ENCODE results near the gene HRK. TPM values are rescaled to one million over a fixed set of nuclear protein-coding genes. Genes with fewer than 3 reads are reported as not detected.

HRK gene
- total RNA-seq, 1 donor from 2014 or later = not detected

DNA sequence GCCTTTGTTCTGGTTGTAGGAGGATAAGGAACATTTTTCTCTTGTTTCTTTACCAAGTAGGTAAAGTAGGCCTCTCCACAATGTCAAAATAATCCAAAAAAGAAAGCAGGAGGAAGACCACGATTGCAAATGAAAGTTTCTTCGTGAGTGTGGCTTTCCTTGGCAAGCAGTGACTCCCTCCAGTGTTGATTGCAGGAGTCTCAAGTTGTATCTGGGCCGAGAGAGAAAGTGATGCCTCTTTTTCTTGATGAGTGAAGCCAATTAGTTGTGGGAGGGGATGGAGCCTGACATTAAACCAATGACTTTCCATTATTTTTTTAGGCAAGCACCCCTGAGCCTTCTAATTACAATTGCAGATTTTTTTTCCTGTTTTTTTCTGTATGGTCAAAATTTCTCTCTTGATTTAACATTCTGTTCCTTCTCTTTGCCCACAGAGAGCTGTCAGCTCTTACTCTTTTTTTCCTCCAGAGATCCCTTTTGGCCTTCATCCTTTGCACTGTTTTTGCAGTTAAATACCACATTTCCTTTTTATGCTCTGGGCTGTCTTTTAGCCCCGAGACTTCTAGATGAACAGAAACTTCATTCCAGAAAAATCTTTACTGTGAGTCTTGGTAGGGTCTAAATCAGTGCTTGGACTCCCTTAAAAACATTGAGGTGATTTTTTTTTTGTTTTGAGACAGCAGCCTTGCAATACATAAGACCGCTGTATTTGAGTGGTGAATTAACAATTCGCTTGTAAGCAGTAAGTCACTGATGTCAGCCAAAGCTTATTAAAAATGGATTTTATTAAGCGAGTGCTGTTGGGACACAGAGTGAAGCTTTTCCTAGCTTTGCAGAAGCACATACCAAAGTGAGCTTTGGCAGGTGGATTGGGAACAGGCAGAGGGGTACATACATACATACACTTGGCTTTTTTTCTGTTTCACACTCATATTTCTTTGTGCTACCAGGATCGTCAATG lies 45.3 kb upstream of the HRK start:
- no peak for TF ChIP-seq CTCF (IDR thresholded peaks at IDR 0.05)
- H3K36me3 Mint-ChIP-seq (ENCODE audit: unreplicated experiment) = peaks cover 20% of the 10 kb centered on the region
- no peaks in the 10 kb centered on the region for H3K9me3 Mint-ChIP-seq (ENCODE audit: unreplicated experiment)
- H3K27me3 Mint-ChIP-seq (ENCODE audit: unreplicated experiment) = no peaks in the 10 kb centered on the region
- peaks cover 39% of the 10 kb centered on the region for H3K4me1 Mint-ChIP-seq (ENCODE audit: unreplicated experiment)
- H3K4me3 Mint-ChIP-seq (ENCODE audit: unreplicated experiment) = no peak overlapping the region
- H3K27ac Mint-ChIP-seq (ENCODE audit: unreplicated experiment) = peak overlapping the region; percentile 64
- no peak for DNase-seq (ENCODE audit: extremely low spot score, unreplicated experiment)

DNA sequence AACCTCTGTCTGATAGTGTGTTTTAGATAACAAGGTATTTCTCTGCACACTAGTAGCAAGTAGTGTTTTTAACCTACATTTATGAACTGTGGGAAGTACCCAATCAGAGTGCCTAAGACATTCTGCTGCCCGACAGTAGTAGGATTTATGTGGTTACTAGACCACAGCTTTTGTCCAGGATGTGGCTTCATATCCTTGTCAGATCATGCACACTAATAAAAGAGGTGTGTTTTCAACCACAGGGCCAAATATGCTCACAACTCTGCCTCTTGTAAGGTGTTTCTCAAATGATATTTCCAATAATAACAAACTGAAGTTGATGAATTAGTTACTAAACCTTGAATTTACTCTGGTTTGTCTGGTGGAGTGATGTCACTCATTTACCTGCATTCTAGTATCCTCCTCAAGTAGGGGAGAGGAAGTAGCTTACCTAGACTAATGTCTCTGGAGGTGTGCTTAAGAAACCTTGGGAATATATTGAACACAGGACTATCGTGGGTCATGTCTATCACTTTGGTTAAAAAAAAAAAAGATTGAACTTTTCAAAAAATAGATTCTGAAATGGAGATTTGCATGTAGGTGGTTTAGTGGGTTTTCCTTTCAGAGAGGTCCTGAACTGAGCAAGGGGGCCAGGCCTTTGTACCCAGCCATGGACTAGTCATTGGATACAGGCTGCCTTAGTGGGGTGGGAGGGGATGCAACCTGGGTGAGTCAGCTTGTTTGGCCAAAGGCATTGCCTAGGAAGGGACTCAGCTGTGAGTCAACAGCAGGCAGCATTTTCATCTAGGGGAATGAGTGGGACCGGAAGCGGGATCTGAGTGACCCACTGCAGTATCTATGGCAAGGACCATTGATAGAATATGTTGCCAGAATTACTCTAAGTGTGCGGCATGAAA lies 43.6 kb upstream of the HRK start:
- TF ChIP-seq CTCF (IDR thresholded peaks at IDR 0.05) = no peak
- Mint-ChIP-seq H3K4me1 (ENCODE audit: unreplicated experiment) (peaks cover 54% of the 10 kb centered on the region), H3K9me3 (ENCODE audit: unreplicated experiment) (no peaks in the 10 kb centered on the region), H3K27ac (ENCODE audit: unreplicated experiment) (no peak overlapping the region), H3K4me3 (ENCODE audit: unreplicated experiment) (no peak overlapping the region), H3K36me3 (ENCODE audit: unreplicated experiment) (peaks cover 13% of the 10 kb centered on the region), H3K27me3 (ENCODE audit: unreplicated experiment) (no peaks in the 10 kb centered on the region)
- no peak for DNase-seq (ENCODE audit: extremely low spot score, unreplicated experiment)

DNA sequence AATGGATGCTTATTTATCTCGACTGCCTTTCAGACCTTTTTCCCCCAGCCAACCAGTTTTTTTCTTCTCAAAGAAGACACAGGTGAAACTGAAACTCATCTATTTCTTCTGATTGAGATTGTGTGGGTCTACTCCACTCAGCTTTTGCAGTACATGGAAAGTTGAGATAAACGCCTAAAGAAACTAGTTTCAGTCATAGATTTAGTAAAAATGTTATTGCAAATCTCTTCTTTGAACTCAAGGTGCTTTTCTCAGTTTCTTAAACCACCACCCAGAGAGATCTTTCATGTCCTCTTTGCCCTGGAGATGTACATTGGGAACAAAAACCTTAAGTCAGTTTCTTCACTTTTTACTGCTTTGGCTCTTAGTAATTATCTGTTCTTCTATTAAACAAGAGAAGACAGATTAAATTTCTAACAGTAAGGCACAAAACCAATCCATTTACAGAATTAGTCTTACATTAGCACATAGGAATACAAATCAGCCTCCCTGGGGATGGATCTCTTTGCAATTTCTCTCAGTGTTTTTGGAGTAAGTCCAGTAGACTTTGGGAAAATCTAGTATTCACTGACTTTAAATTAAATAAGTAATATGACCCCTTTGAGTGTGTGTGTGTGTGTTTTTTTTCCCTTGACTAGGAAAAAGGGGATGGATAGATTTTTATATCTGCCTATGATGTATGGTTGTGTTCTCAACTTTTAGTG lies 41.1 kb upstream of the HRK start:
- no peak for DNase-seq (ENCODE audit: extremely low spot score, unreplicated experiment)
- Mint-ChIP-seq H3K27me3 (ENCODE audit: unreplicated experiment) (no peaks in the 10 kb centered on the region), H3K4me3 (ENCODE audit: unreplicated experiment) (no peak overlapping the region), H3K4me1 (ENCODE audit: unreplicated experiment) (peaks cover 54% of the 10 kb centered on the region), H3K9me3 (ENCODE audit: unreplicated experiment) (no peaks in the 10 kb centered on the region), H3K36me3 (ENCODE audit: unreplicated experiment) (peaks cover 2% of the 10 kb centered on the region), H3K27ac (ENCODE audit: unreplicated experiment) (peak overlapping the region; percentile 45)
- TF ChIP-seq CTCF (IDR thresholded peaks at IDR 0.05) = no peak

DNA sequence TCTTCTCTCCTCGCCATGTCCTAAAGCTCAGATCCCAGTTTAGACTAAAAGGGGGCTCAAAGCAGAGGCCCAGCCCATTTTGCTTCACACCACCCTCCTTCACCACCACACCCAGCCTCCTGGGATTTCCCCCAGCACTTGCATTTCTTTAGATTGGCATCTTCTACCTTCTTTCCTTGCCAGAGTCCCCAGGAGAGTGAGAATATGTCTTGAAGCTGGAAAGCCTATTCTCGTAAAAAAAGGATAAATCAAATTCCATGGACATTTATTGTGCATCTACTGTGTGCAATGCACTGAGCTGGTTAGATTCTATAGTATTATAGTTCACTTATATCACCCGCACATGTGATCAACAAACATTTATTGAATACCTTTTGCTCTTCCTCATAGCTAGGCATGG lies 39.7 kb upstream of the HRK start:
- no peak for DNase-seq (ENCODE audit: extremely low spot score, unreplicated experiment)
- H3K27me3 Mint-ChIP-seq (ENCODE audit: unreplicated experiment) = no peaks in the 10 kb centered on the region
- H3K4me1 Mint-ChIP-seq (ENCODE audit: unreplicated experiment) = peaks cover 47% of the 10 kb centered on the region
- no peaks in the 10 kb centered on the region for H3K9me3 Mint-ChIP-seq (ENCODE audit: unreplicated experiment)
- peaks cover 5% of the 10 kb centered on the region for H3K36me3 Mint-ChIP-seq (ENCODE audit: unreplicated experiment)
- no peak for TF ChIP-seq CTCF (IDR thresholded peaks at IDR 0.05)
- no peak overlapping the region for H3K4me3 Mint-ChIP-seq (ENCODE audit: unreplicated experiment)
- no peak overlapping the region for H3K27ac Mint-ChIP-seq (ENCODE audit: unreplicated experiment)
